ENCODE measurements around the gene DPP6. TPM values are rescaled to one million over a fixed set of nuclear protein-coding genes. Genes with fewer than 3 reads are reported as not detected.
A peak's percentile ranks its signal among the peaks of the same experiment; 100 is the strongest.

The DPP6 gene
- total RNA-seq, 1 experiment from 2014 or later, result not detected

DNA sequence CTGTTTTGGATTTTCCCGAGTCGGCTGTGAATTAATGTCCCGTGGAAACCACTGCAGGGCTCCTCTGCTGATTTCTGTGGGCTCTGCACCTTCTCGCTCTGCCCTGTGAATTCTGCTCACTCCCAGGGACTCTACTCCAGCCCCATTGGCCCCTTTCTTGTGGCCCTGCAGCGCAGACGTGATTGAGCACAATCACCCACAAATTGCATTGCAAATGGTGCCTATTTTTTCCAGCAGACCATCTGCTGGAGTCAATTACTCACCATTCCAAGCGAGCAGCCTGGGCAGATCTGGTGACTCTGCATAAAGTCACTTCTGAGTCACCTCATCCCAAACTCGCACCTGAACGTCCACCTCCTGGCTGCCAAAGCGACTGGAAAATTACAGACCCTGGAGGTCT is 714.9 kb downstream of the DPP6 start:
- ATAC-seq, result peak; percentile 86
- no TSS peak for BruUV-seq (replicated peaks)
- Histone ChIP-seq H3K9me3 (ENCODE audit: control insufficient read depth, insufficient read depth, low read depth, low read length) (no peaks in the 10 kb centered on the region), H3K27me3 (ENCODE audit: control insufficient read depth, insufficient read depth, low read length) (no peaks in the 10 kb centered on the region), H3K4me1 (ENCODE audit: control insufficient read depth, insufficient read depth, low read length) (no peaks in the 10 kb centered on the region; the same call in 1 of the 2 replicates), H3K36me3 (ENCODE audit: control insufficient read depth, insufficient read depth, low read length) (no peaks in the 10 kb centered on the region), H3K4me3 (ENCODE audit: low read depth in 2 of 2, low read length in 2 of 2) (peak overlapping the region in 1 of 2 experiments; percentile 23; a peak in 1 of 4 replicates), H3K27ac (ENCODE audit: low read length) (no peak overlapping the region)
- intact Hi-C loops (cut with micrococcal nuclease; ENCODE audit: unreplicated experiment), result no loop called here
- in situ Hi-C loops (cut with HindIII; ENCODE audit: low pct_unique_long_range_greater_than_20kb, low sequenced_read_pairs), result no loop called here
- TF ChIP-seq POLR2AphosphoS5 (IDR thresholded peaks at IDR 0.05; ENCODE audit: low read depth, low read length) (no peak), SIN3A (IDR thresholded peaks at IDR 0.05; ENCODE audit: borderline replicate concordance, insufficient read depth, low read depth, low read length) (no peak), TCF7L2 (IDR thresholded peaks at IDR 0.05; ENCODE audit: low read depth, low read length) (no peak)
- TF ChIP-seq, protein P1, sequence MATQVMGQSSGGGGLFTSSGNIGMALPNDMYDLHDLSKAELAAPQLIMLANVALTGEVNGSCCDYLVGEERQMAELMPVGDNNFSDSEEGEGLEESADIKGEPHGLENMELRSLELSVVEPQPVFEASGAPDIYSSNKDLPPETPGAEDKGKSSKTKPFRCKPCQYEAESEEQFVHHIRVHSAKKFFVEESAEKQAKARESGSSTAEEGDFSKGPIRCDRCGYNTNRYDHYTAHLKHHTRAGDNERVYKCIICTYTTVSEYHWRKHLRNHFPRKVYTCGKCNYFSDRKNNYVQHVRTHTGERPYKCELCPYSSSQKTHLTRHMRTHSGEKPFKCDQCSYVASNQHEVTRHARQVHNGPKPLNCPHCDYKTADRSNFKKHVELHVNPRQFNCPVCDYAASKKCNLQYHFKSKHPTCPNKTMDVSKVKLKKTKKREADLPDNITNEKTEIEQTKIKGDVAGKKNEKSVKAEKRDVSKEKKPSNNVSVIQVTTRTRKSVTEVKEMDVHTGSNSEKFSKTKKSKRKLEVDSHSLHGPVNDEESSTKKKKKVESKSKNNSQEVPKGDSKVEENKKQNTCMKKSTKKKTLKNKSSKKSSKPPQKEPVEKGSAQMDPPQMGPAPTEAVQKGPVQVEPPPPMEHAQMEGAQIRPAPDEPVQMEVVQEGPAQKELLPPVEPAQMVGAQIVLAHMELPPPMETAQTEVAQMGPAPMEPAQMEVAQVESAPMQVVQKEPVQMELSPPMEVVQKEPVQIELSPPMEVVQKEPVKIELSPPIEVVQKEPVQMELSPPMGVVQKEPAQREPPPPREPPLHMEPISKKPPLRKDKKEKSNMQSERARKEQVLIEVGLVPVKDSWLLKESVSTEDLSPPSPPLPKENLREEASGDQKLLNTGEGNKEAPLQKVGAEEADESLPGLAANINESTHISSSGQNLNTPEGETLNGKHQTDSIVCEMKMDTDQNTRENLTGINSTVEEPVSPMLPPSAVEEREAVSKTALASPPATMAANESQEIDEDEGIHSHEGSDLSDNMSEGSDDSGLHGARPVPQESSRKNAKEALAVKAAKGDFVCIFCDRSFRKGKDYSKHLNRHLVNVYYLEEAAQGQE (IDR thresholded peaks at IDR 0.05; ENCODE audit: insufficient read depth in 1 of 2, low read depth in 2 of 2, low read length in 1 of 2), result no peak
- TF ChIP-seq, protein P2, sequence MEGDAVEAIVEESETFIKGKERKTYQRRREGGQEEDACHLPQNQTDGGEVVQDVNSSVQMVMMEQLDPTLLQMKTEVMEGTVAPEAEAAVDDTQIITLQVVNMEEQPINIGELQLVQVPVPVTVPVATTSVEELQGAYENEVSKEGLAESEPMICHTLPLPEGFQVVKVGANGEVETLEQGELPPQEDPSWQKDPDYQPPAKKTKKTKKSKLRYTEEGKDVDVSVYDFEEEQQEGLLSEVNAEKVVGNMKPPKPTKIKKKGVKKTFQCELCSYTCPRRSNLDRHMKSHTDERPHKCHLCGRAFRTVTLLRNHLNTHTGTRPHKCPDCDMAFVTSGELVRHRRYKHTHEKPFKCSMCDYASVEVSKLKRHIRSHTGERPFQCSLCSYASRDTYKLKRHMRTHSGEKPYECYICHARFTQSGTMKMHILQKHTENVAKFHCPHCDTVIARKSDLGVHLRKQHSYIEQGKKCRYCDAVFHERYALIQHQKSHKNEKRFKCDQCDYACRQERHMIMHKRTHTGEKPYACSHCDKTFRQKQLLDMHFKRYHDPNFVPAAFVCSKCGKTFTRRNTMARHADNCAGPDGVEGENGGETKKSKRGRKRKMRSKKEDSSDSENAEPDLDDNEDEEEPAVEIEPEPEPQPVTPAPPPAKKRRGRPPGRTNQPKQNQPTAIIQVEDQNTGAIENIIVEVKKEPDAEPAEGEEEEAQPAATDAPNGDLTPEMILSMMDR (IDR thresholded peaks at IDR 0.05), result no peak
- ChIA-PET POLR2A (interaction anchor here (0.6 kb wide), 1 partner anchor 17 kb away, joined by 3 read pairs; no protein-coding TSS in a partner anchor), CTCF (no interaction called here)
- DNase-seq (ENCODE audit: low read depth, low spot score), result no peak

DNA sequence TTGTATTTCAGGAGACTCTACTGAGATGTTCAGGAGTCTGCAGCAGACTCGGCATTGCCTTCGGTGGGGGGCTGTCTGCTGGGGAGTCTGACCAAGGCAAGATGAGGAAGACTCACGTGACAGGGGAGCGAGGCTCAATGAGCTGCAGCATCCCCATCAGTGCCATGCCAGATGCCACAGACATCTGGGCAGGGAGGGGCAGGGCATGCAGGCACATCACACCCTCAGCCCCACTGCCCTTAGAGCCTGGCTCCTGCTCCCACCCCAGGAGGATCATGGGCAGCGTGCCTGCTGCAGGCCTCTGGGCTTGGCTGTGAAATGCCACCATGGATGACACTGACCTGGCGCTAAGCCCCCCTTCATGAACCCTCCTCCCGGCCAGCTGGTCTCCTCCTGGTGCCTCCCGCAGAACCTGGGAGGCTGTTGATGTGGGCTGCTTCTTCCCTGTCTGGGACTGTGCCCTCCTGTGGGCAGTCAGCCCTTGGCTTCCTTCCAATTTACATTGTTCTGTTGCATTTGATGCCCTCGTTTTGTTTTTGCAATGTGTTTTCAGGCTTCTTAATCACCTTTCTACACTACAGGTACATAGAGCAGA is 715.7 kb downstream of the DPP6 start:
- ChIA-PET POLR2A (interaction anchor here (0.6 kb wide), 1 partner anchor 16 kb away, joined by 3 read pairs; no protein-coding TSS in a partner anchor), CTCF (no interaction called here)
- ATAC-seq (peak; percentile 28; the same call in 1 of the 2 replicates), DNase-seq (ENCODE audit: low read depth, low spot score) (no peak)
- H3K4me3 ChIP-seq (ENCODE audit: low read depth in 2 of 2, low read length in 2 of 2), result no peak overlapping the region
- no peak overlapping the region for H3K27ac ChIP-seq (ENCODE audit: low read length)
- H3K27me3 ChIP-seq (ENCODE audit: control insufficient read depth, insufficient read depth, low read length), result no peaks in the 10 kb centered on the region
- TF ChIP-seq SIN3A (IDR thresholded peaks at IDR 0.05; ENCODE audit: borderline replicate concordance, insufficient read depth, low read depth, low read length) (no peak), POLR2AphosphoS5 (IDR thresholded peaks at IDR 0.05; ENCODE audit: low read depth, low read length) (no peak), TCF7L2 (IDR thresholded peaks at IDR 0.05; ENCODE audit: low read depth, low read length) (no peak)
- TF ChIP-seq, protein P1 (IDR thresholded peaks at IDR 0.05; ENCODE audit: insufficient read depth in 1 of 2, low read depth in 2 of 2, low read length in 1 of 2), result no peak
- TF ChIP-seq, protein P2 (IDR thresholded peaks at IDR 0.05), result no peak
- BruUV-seq (replicated peaks), result no TSS peak
- H3K4me1 ChIP-seq (ENCODE audit: control insufficient read depth, insufficient read depth, low read length), result no peaks in the 10 kb centered on the region; the same call in 1 of the 2 replicates
- no peaks in the 10 kb centered on the region for H3K9me3 ChIP-seq (ENCODE audit: control insufficient read depth, insufficient read depth, low read depth, low read length)
- in situ Hi-C loops (cut with HindIII; ENCODE audit: low pct_unique_long_range_greater_than_20kb, low sequenced_read_pairs), result no loop called here
- no peaks in the 10 kb centered on the region for H3K36me3 ChIP-seq (ENCODE audit: control insufficient read depth, insufficient read depth, low read length)
- intact Hi-C loops (cut with micrococcal nuclease; ENCODE audit: unreplicated experiment), result no loop called here

Data from Panc1 (cell line).